Gastroesophageal sphincter (tissue), 4 donors: ENCODE measurements around the gene OR13C8. TPM values are rescaled to one million over a fixed set of nuclear protein-coding genes. Genes with fewer than 3 reads are reported as not detected.
"Not testable (repeated sequence)": the region's sequence is repeated elsewhere in the genome, so short reads cannot be mapped to it uniquely, and the experiment has no call there.

ENCODE experiments used
- ATAC-seq: fragments of 150-250 bp; one replicate; pipeline ENCODE4 v1.9.1; 2016; ENCODE audit warnings: mild to moderate bottlenecking, moderate library complexity
- H3K27ac ChIP-seq, 4 donors: fragments of 200-600 bp; sonication (generic) in 3 of 4; 1 replicate in 3 of 4; 2 replicates in 1 of 4; pipeline ENCODE4 v1.5.1; 2016 to 2019
- H3K27me3 ChIP-seq: fragments of 200-600 bp; sonication (generic); one replicate; pipeline ENCODE4 v1.5.1; 2019
- H3K36me3 ChIP-seq, 2 donors: fragments of 200-600 bp; sonication (generic); one replicate each; pipeline ENCODE4 v1.5.1; 2019; ENCODE audit warnings: control low read depth in 1 of 2
- H3K4me1 ChIP-seq, 3 donors: fragments of 200-600 bp; sonication (generic); 1 replicate in 2 of 3; 2 replicates in 1 of 3; pipeline ENCODE4 v1.5.1; 2016 to 2019; ENCODE audit warnings: control low read depth in 2 of 3
- H3K4me3 ChIP-seq, 2 donors: fragments of 200-600 bp; sonication (generic); one replicate each; pipeline ENCODE4 v1.5.1; 2019; ENCODE audit warnings: mild to moderate bottlenecking in 1 of 2, moderate library complexity in 1 of 2
- H3K9me3 ChIP-seq, 3 donors: fragments of 200-600 bp; sonication (generic); one replicate each; pipeline ENCODE4 v1.5.1; 2017 to 2019; ENCODE audit warnings: control low read depth in 2 of 3
- CTCF ChIP-seq, 4 experiments: fragments of 200-600 bp in 2 of 4; fragments of 450-650 bp in 2 of 4; sonication (generic) in 1 of 4; IDR thresholded peaks; one replicate each; pipeline ENCODE4 v1.5.1; 2017 to 2019; ENCODE audit warnings: antibody characterized with exemption in 4 of 4, mild to moderate bottlenecking in 2 of 4, moderate library complexity in 2 of 4
- EP300 ChIP-seq: sonication (generic); formaldehyde crosslinking; IDR thresholded peaks from one replicate; pipeline ENCODE4 v1.6.1; 2017; ENCODE audit warnings: antibody characterized with exemption, mild to moderate bottlenecking
- POLR2A ChIP-seq, 2 donors: fragments of 450-650 bp; IDR thresholded peaks; one replicate each; pipeline ENCODE4 v1.6.1; 2017; ENCODE audit warnings: antibody characterized with exemption in 2 of 2, mild to moderate bottlenecking in 2 of 2, moderate library complexity in 1 of 2
- POLR2AphosphoS5 ChIP-seq: sonication (generic); formaldehyde crosslinking; IDR thresholded peaks from one replicate; pipeline ENCODE4 v1.6.1; 2017; ENCODE audit warnings: antibody characterized with exemption
- WGBS, 2 donors: methylation state at CpG; one replicate each; pipeline ENCODE4 v1.1.5; 2018; ENCODE audit warnings: low coverage in 1 of 2; 5-methylcytosine and 5-hydroxymethylcytosine counted together
- total RNA-seq, 4 donors: library from RNA; depleted of rRNA; stranded (reverse); fragments of >200 nt; gene quantifications; one replicate each; pipeline ENCODE4 v1.1.0, GENCODE V29; 2016

Gene OR13C8, protein sequence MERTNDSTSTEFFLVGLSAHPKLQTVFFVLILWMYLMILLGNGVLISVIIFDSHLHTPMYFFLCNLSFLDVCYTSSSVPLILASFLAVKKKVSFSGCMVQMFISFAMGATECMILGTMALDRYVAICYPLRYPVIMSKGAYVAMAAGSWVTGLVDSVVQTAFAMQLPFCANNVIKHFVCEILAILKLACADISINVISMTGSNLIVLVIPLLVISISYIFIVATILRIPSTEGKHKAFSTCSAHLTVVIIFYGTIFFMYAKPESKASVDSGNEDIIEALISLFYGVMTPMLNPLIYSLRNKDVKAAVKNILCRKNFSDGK
- not detected for total RNA-seq

DNA sequence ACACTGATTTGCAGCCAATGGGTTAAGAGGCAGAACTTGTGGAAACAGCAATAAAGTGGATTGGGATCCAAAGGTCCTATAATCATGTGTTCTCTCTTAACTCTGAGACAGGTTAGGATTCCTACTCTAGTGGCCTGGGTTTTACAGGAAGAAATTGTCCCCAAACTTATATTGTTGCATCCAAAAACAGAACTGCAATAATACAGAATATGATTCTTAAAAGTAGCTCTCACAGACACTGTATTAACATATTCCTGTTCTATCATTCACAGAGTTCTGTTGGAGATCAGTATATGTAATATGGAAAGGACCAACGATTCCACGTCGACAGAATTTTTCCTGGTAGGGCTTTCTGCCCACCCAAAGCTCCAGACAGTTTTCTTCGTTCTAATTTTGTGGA lies at the start of gene OR13C8:
TSS of gene OR13C8 (plus strand) at position 301 of the 400 bp plus-strand sequence. CDS start at position 301, 0 bp downstream.
- TF ChIP-seq EP300, result no peak
- no peak for TF ChIP-seq POLR2AphosphoS5
- no peak for TF ChIP-seq POLR2A (IDR thresholded peaks at IDR 0.05)
- Histone ChIP-seq H3K9me3 (no peaks in the 10 kb centered on the region), H3K4me1 (no peaks in the 10 kb centered on the region), H3K36me3 (no peaks in the 10 kb centered on the region), H3K4me3 (no peak within 1 kb of the TSS), H3K27me3 (no peaks in the 10 kb centered on the region), H3K27ac (no peak within 1 kb of the TSS)
- ATAC-seq, result no peak
- 88 to 96% methylated on average over 4 of the region's 4 CpGs for WGBS, 2 donors

DNA sequence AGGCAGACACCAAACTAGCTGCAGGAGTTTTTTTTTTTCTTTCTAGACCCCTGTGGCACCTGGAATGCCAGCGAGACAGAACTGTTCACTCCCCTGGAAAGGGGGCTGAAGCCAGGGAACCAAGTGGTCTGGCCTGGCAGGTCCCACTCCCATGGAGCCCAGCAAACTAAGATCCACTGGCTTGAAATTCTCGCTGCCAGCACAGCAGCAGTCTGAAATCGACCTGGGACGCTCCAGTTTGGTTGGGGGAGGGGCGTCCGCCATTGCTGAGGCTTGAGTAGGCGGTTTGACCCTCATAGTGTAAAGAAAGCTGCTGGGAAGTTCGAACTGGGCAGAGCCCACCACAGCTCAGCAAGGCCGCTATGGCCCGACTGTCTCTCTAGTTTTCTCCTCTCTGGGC lies 48.7 kb upstream of the OR13C8 start:
- not testable (repeated sequence) for H3K4me3 ChIP-seq, H3K27me3 ChIP-seq, H3K9me3 ChIP-seq, H3K36me3 ChIP-seq, H3K27ac ChIP-seq, H3K4me1 ChIP-seq, ATAC-seq
- WGBS, 2 donors, result 96% methylated on average over 5 of the region's 10 CpGs; no CpG with 5 or more reads in 1 of the 2 donors

DNA sequence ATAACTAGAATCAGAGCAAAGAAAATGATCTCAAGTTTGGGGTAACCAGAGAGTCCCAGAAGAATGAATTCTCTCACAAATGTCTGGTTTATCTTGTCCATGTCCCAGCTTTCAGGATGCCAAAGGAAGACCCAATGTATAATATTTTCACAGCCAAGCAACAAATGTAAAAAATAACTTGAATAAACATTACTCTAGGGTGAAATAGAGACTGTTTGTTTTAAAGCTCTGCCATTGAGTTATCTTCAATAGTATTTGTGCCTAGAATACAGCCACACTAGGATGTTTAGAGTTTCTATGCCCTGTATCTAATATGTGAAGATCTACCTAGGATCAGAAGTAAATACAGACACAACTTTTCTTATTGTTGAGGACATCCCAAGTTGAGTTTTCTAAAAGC lies 41.9 kb upstream of the OR13C8 start, which contains the start of gene OR13C4:
TSS of gene OR13C4 (minus strand) at position 101 of the 400 bp plus-strand sequence. CDS start at position 101, 0 bp downstream.
- no peaks in the 10 kb centered on the region for H3K9me3 ChIP-seq
- no peak for ATAC-seq
- no peaks in the 10 kb centered on the region for H3K27me3 ChIP-seq
- H3K36me3 ChIP-seq, result no peaks in the 10 kb centered on the region
- H3K4me1 ChIP-seq, result no peaks in the 10 kb centered on the region
- H3K4me3 ChIP-seq, result no peak within 1 kb of the TSS
- TF ChIP-seq POLR2AphosphoS5, result no peak
- TF ChIP-seq CTCF (IDR thresholded peaks at IDR 0.05), result no peak
- TF ChIP-seq POLR2A (IDR thresholded peaks at IDR 0.05), result no peak
- no peak for TF ChIP-seq EP300
- H3K27ac ChIP-seq, result no peak within 1 kb of the TSS

GRCh38 chr9:104536756-104537155 lies 32.2 kb upstream of the OR13C8 start, which contains the start of gene OR13C3:
OR13C3 (minus strand) TSS chr9:104536856; CDS start chr9:104536723, 133 bp downstream.
- Histone ChIP-seq H3K36me3 (no peaks in the 10 kb centered on the region), H3K27me3 (no peaks in the 10 kb centered on the region), H3K9me3 (no peaks in the 10 kb centered on the region), H3K27ac (no peak within 1 kb of the TSS), H3K4me1 (no peaks in the 10 kb centered on the region), H3K4me3 (no peak within 1 kb of the TSS)
- 83 to 84% methylated on average over 1 to 5 of the region's 5 CpGs for WGBS, 2 donors
- TF ChIP-seq CTCF (IDR thresholded peaks at IDR 0.05) (no peak), POLR2A (IDR thresholded peaks at IDR 0.05) (no peak), EP300 (no peak), POLR2AphosphoS5 (no peak)
- no peak for ATAC-seq

GRCh38 chr9:104539275-104539674 lies 29.7 kb upstream of the OR13C8 start:
- no peaks in the 10 kb centered on the region for H3K27me3 ChIP-seq
- WGBS, 2 donors, result 19% methylated on average over 1 of the region's 1 CpG; no CpG with 5 or more reads in 1 of the 2 donors
- TF ChIP-seq POLR2A (IDR thresholded peaks at IDR 0.05) (no peak), EP300 (no peak), POLR2AphosphoS5 (no peak), CTCF (IDR thresholded peaks at IDR 0.05) (no peak)
- H3K27ac ChIP-seq, result no peak overlapping the region
- no peaks in the 10 kb centered on the region for H3K9me3 ChIP-seq
- no peak for ATAC-seq
- H3K36me3 ChIP-seq, result no peaks in the 10 kb centered on the region
- no peaks in the 10 kb centered on the region for H3K4me1 ChIP-seq
- H3K4me3 ChIP-seq, result no peak overlapping the region

DNA sequence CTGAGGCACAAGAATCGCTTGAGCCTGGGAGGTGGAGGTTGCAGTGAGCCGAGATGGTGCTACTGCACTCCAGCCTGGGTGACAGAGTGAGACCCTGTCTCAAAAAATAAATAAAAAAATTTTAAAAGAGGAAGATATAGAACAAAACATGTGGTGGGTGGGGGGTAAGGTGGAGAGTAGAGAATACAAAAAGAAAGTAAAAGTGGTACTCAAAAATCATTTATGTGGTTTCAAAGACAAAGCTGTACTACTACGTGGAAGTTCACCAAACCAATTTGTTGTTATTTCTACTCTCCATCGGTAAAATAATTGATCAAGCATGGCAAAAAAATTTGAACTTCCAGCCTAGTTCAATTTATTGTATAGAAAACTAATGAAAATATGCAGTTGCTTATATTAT lies 24.3 kb upstream of the OR13C8 start:
- no peaks in the 10 kb centered on the region for H3K4me1 ChIP-seq
- no peak for TF ChIP-seq POLR2AphosphoS5
- TF ChIP-seq EP300, result no peak
- TF ChIP-seq POLR2A (IDR thresholded peaks at IDR 0.05), result no peak
- TF ChIP-seq CTCF (IDR thresholded peaks at IDR 0.05), result no peak
- no peaks in the 10 kb centered on the region for H3K27me3 ChIP-seq
- 83 to 85% methylated on average over 4 of the region's 4 CpGs for WGBS, 2 donors
- no peak overlapping the region for H3K27ac ChIP-seq
- ATAC-seq, result no peak
- H3K9me3 ChIP-seq, result no peaks in the 10 kb centered on the region
- no peak overlapping the region for H3K4me3 ChIP-seq
- no peaks in the 10 kb centered on the region for H3K36me3 ChIP-seq
